Tibial artery (tissue), 4 donors: ENCODE data around the gene ZDHHC9.

Source experiments
- DNase-seq, 2 donors: peaks; one replicate each; pipeline ENCODE4 v3.0.0-alpha.2; 2019
- H3K27ac ChIP-seq, 2 donors: fragments of 200-600 bp; sonication (generic) in 1 of 2; 1 replicate in 1 of 2; 2 replicates in 1 of 2; pipeline ENCODE4 v1.5.1; 2018 to 2019; ENCODE audit warnings: mild to moderate bottlenecking in 1 of 2
- H3K27me3 ChIP-seq, 2 donors: fragments of 200-600 bp; sonication (generic) in 1 of 2; one replicate each; pipeline versions ENCODE4 v1.5.1 to v1.6.0; 2016 to 2019
- H3K36me3 ChIP-seq, 3 donors: fragments of 200-600 bp; sonication (generic) in 2 of 3; one replicate each; pipeline ENCODE4 v1.5.1; 2016 to 2019; ENCODE audit warnings: mild to moderate bottlenecking in 2 of 3
- H3K4me1 ChIP-seq, 4 donors: fragments of 200-600 bp; sonication (generic) in 2 of 4; 1 replicate in 3 of 4; 2 replicates in 1 of 4; pipeline ENCODE4 v1.5.1; 2016 to 2019
- H3K4me3 ChIP-seq, 2 donors: fragments of 200-600 bp; sonication (generic) in 1 of 2; 1 replicate in 1 of 2; 2 replicates in 1 of 2; pipeline ENCODE4 v1.5.1; 2018 to 2019; ENCODE audit warnings: mild to moderate bottlenecking in 2 of 2
- H3K9me3 ChIP-seq, 3 donors: fragments of 200-600 bp; sonication (generic) in 1 of 3; one replicate each; pipeline ENCODE4 v1.5.1; 2016 to 2019
- CTCF ChIP-seq, 2 experiments: fragments of 200-600 bp in 1 of 2; fragments of 450-650 bp in 1 of 2; IDR thresholded peaks; one replicate each; pipeline ENCODE4 v1.5.1; 2017 to 2019; ENCODE audit warnings: antibody characterized with exemption in 2 of 2, mild to moderate bottlenecking in 1 of 2, moderate library complexity in 1 of 2
- intact Hi-C: fragments of 100-400 bp; cut with DNase I; formaldehyde crosslinking; loops from one replicate; pipeline ENCODE4 v1.15.0; 2023; ENCODE audit warnings: low total_unique reads

Gene ZDHHC9

DNA sequence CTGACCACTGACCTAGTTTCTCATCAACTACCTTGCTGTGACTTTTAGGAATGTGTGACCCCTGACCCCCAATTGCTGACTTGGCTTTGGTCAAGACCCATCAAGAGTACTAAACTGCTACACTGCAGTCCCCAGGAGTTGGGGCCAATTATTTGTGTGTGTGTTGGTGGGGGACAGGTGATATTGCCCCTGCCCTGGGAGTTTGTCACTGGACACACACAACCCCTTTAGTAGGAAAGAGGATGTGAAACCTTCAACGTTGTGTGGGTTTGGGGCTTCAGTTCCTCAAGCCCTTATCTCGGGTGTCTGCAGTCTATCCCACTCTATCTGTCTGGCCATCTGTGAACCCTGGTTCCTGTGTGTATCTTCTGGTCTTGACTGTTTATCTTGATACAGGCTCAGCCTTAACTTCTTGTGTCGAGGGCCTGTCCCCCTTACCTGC is 57.5 kb downstream of the ZDHHC9 start:
- H3K9me3 ChIP-seq: no peaks in the 10 kb centered on the region
- no peak overlapping the region for H3K4me3 ChIP-seq
- intact Hi-C loops: no loop called here
- no peak overlapping the region for H3K27ac ChIP-seq
- no peaks in the 10 kb centered on the region for H3K36me3 ChIP-seq
- no peak for DNase-seq
- H3K4me1 ChIP-seq: no peaks in the 10 kb centered on the region
- H3K27me3 ChIP-seq: no peaks in the 10 kb centered on the region
- TF ChIP-seq CTCF (IDR thresholded peaks at IDR 0.05): no peak

DNA sequence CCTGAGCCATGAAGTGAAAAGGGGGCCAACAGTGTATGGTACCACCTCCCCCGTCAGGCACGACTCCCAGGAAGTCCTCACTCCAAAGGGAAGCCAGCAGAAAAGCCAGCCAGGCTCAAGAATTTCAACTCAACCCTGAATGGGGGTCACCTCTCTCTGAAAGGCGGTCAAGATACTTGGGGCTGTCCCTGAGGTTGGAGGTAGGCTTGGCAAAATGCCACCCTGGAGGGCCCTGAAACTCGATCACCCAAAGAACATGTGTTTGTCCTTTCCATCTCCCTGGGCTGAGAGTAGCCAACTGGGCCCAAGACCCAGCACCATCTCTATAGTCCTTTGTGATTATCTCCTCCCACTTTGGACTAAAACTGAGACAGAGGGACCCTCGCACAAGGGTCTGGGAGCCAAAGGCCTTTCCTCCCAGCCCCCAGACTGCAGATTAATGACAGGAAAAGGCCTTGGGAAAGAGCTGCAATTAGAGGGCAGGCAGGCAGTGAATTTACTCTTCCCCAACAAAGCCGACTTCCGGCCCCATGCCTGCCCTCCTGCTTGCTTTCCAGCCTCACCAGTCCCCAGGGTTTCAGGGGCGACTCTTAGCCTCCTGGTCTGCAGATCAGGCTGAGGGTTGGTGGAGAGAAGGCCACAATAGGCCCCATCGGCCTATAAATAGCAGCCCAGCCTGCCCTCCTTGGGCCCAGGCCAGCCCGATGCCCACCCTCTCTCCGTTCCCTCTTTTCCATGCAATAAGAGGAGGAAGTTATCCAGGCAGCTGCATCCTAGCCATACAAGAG is 58.3 kb downstream of the ZDHHC9 start:
- Histone ChIP-seq H3K27ac (no peak overlapping the region), H3K4me1 (no peaks in the 10 kb centered on the region), H3K9me3 (no peaks in the 10 kb centered on the region), H3K4me3 (no peak overlapping the region), H3K36me3 (no peaks in the 10 kb centered on the region), H3K27me3 (no peaks in the 10 kb centered on the region)
- DNase-seq: no peak
- intact Hi-C loops: no loop called here
- TF ChIP-seq CTCF (IDR thresholded peaks at IDR 0.05): no peak

DNA sequence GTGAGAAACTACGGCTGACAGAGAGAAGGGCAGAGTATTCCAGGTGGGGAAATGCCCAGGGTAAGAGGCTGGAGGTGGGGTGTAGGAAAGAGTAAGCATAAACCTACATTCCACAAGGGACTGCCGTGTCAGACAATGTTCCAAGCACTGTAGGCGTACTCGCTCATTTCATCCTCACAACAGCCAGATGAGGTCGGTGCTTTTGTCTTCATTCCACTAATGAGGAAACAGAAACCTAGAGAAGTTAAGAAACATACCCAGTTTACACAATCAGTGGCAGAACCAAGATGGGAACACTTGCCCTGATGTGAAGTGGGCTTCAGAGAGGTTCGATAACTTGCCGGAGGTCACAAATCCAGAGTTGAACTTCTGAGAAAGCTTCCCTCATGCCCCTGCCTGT is 59.3 kb downstream of the ZDHHC9 start:
- no peak for TF ChIP-seq CTCF (IDR thresholded peaks at IDR 0.05)
- Histone ChIP-seq H3K9me3 (no peaks in the 10 kb centered on the region), H3K27me3 (no peaks in the 10 kb centered on the region), H3K4me1 (no peaks in the 10 kb centered on the region), H3K27ac (no peak overlapping the region), H3K36me3 (no peaks in the 10 kb centered on the region), H3K4me3 (no peak overlapping the region)
- no peak for DNase-seq
- intact Hi-C loops: no loop called here

- no peaks in the 10 kb centered on the region for H3K4me1 ChIP-seq
- no peak overlapping the region for H3K27ac ChIP-seq
- no peaks in the 10 kb centered on the region for H3K9me3 ChIP-seq
- intact Hi-C loops: no loop called here
- H3K27me3 ChIP-seq: no peaks in the 10 kb centered on the region
- H3K4me3 ChIP-seq: no peak overlapping the region
- H3K36me3 ChIP-seq: no peaks in the 10 kb centered on the region
- no peak for DNase-seq
- TF ChIP-seq CTCF (IDR thresholded peaks at IDR 0.05): no peak
Observed at GRCh38 chrX:129783291-129783713, 60.4 kb downstream of the ZDHHC9 start.

GRCh38 chrX:129782706-129783105 is 61.0 kb downstream of the ZDHHC9 start:
- Histone ChIP-seq H3K9me3 (no peaks in the 10 kb centered on the region), H3K4me1 (no peaks in the 10 kb centered on the region), H3K27ac (no peak overlapping the region), H3K4me3 (no peak overlapping the region), H3K27me3 (no peaks in the 10 kb centered on the region), H3K36me3 (no peaks in the 10 kb centered on the region)
- no peak for TF ChIP-seq CTCF (IDR thresholded peaks at IDR 0.05)
- no peak for DNase-seq
- intact Hi-C loops: no loop called here
